Spleen (tissue), 7 donors: ENCODE data around the gene BTBD10.

Experiments
- CTCF ChIP-seq, 11 experiments: fragments of 200-600 bp in 7 of 11; fragments of 450-650 bp in 4 of 11; sonication (generic) in 4 of 11; IDR thresholded peaks in 8 of 11; conservative IDR thresholded peaks in 3 of 11; 1 replicate in 7 of 11; 2 replicates in 4 of 11; pipeline versions ENCODE4 v1.4.0 to v1.8.0; 2016 to 2021; ENCODE audit warnings: antibody characterized with exemption in 11 of 11, inconsistent platforms in 4 of 11, mild to moderate bottlenecking in 1 of 11
- POLR2A ChIP-seq, 3 donors: fragments of 450-650 bp; IDR thresholded peaks; one replicate each; pipeline ENCODE4 v1.5.1; 2017; ENCODE audit warnings: antibody characterized with exemption in 3 of 3, mild to moderate bottlenecking in 1 of 3
- donor health status: DM: no; HTN: no; CAD: no; lungs with moderate emphysema.
- donor health status: DM: no; HTN: no; CAD: no.
- donor health status: DM: no; HTN: no; CAD: no.

- TF ChIP-seq POLR2A (IDR thresholded peaks at IDR 0.05), result no peak
- TF ChIP-seq CTCF (IDR thresholded peaks at IDR 0.05 in 8 of 11, conservative IDR thresholded peaks at IDR 0.05 in 3 of 11), result no peak
These were observed 13.5 kb downstream of the BTBD10 start for GRCh38 chr11:13449522-13449921.
